Mesendoderm (in vitro differentiated cells): Measurements from ENCODE around the gene KIF4A.

Source experiments
- DNase-seq: peaks from one replicate; pipeline ENCODE4 v3.0.0; 2013
- H2AK5ac ChIP-seq: 2 replicates; pipeline ENCODE4 v1.6.1; 2013; ENCODE audit warnings: low read length, inconsistent platforms
- H2BK120ac ChIP-seq: 2 replicates; pipeline ENCODE4 v1.6.1; 2013; ENCODE audit warnings: low read depth, mild to moderate bottlenecking, low read length, moderate library complexity, mixed read lengths
- H2BK15ac ChIP-seq: replicated peaks from 2 replicates; pipeline ENCODE4 v1.6.1; 2013; ENCODE audit warnings: low read depth, mild to moderate bottlenecking, moderate library complexity
- H2BK5ac ChIP-seq: 2 replicates; pipeline ENCODE4 v1.6.1; 2013; ENCODE audit warnings: low read length, inconsistent platforms
- H3K18ac ChIP-seq: 2 replicates; pipeline ENCODE4 v1.6.1; 2013; ENCODE audit warnings: mild to moderate bottlenecking, low read length, mixed read lengths
- H3K23ac ChIP-seq: one replicate; pipeline ENCODE4 v1.6.1; 2013; ENCODE audit warnings: low read length
- H3K27ac ChIP-seq: 2 replicates; pipeline ENCODE4 v1.5.1; 2013; ENCODE audit warnings: low read depth, mild to moderate bottlenecking, inconsistent platforms, low read length, moderate library complexity
- H3K27me3 ChIP-seq: 2 replicates; pipeline ENCODE4 v1.6.1; 2013; ENCODE audit warnings: low read length, control low read depth, mild to moderate bottlenecking, inconsistent platforms; ENCODE audit not compliant: insufficient read depth, poor library complexity
- H3K36me3 ChIP-seq: 2 replicates; pipeline ENCODE4 v1.6.1; 2013; ENCODE audit warnings: low read length, inconsistent platforms; ENCODE audit not compliant: control insufficient read depth, insufficient read depth
- H3K4ac ChIP-seq: one replicate; pipeline ENCODE4 v1.6.1; 2013; ENCODE audit warnings: low read depth, mild to moderate bottlenecking, low read length, moderate library complexity
- H3K4me1 ChIP-seq: 2 replicates; pipeline ENCODE4 v1.6.1; 2013; ENCODE audit warnings: low read depth, low read length, inconsistent platforms; ENCODE audit not compliant: control insufficient read depth
- H3K4me2 ChIP-seq: 2 replicates; pipeline ENCODE4 v1.6.1; 2013; ENCODE audit warnings: low read length
- H3K4me3 ChIP-seq: 2 replicates; pipeline ENCODE4 v1.5.1; 2013; ENCODE audit warnings: mild to moderate bottlenecking, low read length
- H3K56ac ChIP-seq: one replicate; pipeline ENCODE4 v1.6.1; 2013; ENCODE audit warnings: low read length
- H3K79me1 ChIP-seq: 2 replicates; pipeline ENCODE4 v1.6.1; 2013; ENCODE audit warnings: low read length, inconsistent platforms
- H3K79me2 ChIP-seq: 2 replicates; pipeline ENCODE4 v1.6.1; 2013; ENCODE audit warnings: mild to moderate bottlenecking, low read length; ENCODE audit not compliant: control insufficient read depth, insufficient read depth
- H3K9ac ChIP-seq: 2 replicates; pipeline ENCODE4 v1.6.1; 2013; ENCODE audit warnings: low read length, inconsistent platforms
- H4K5ac ChIP-seq: one replicate; pipeline ENCODE4 v1.6.1; 2013; ENCODE audit warnings: low read length
- H4K8ac ChIP-seq: one replicate; pipeline ENCODE4 v1.6.1; 2013; ENCODE audit warnings: low read depth, mild to moderate bottlenecking, control low read depth, low read length, moderate library complexity
- WGBS: extraction: QIAGEN DNeasy Blood & Tissue Kit; methylation state at CpG from one replicate; pipeline ENCODE4 v1.1.7; 2013; ENCODE audit warnings: low lambda C conversion rate, missing lambda C conversion rate; ENCODE audit not compliant: insufficient coverage; ENCODE audit errors: extremely low coverage; 5-methylcytosine and 5-hydroxymethylcytosine counted together

The KIF4A gene

GRCh38 chrX:70257423-70258288, 32.2 kb upstream of the KIF4A start:
- H3K27me3 ChIP-seq = no peaks in the 10 kb centered on the region
- H4K5ac ChIP-seq = no peak overlapping the region
- H3K4me1 ChIP-seq = no peaks in the 10 kb centered on the region
- no peak overlapping the region for H3K23ac ChIP-seq
- no peak overlapping the region for H2BK15ac ChIP-seq
- no peaks in the 10 kb centered on the region for H3K36me3 ChIP-seq
- no peak overlapping the region for H3K4me2 ChIP-seq
- H3K27ac ChIP-seq = no peak overlapping the region
- H3K4ac ChIP-seq = no peak overlapping the region
- H2BK120ac ChIP-seq = no peak overlapping the region
- H3K79me1 ChIP-seq = no peaks in the 10 kb centered on the region
- no peak overlapping the region for H4K8ac ChIP-seq
- H2AK5ac ChIP-seq = no peak overlapping the region
- no peak for DNase-seq
- H3K18ac ChIP-seq = no peak overlapping the region
- no peak overlapping the region for H3K56ac ChIP-seq
- WGBS = no CpG with 5 or more reads among the region's 5 CpGs
- no peak overlapping the region for H3K9ac ChIP-seq
- no peak overlapping the region for H3K4me3 ChIP-seq
- H3K79me2 ChIP-seq = no peaks in the 10 kb centered on the region
- no peak overlapping the region for H2BK5ac ChIP-seq

GRCh38 chrX:70260104-70260503, 29.8 kb upstream of the KIF4A start, which contains the start of gene P2RY4:
Gene P2RY4 (minus strand): TSS chrX:70260204. CDS start chrX:70259624, 580 bp downstream.
- H3K27me3 ChIP-seq = no peaks in the 10 kb centered on the region
- no peaks in the 10 kb centered on the region for H3K4me1 ChIP-seq
- no peak within 1 kb of the TSS for H4K8ac ChIP-seq
- no peak within 1 kb of the TSS for H3K56ac ChIP-seq
- no peak within 1 kb of the TSS for H3K23ac ChIP-seq
- DNase-seq = no peak
- WGBS = no CpG with 5 or more reads among the region's 4 CpGs
- no peak within 1 kb of the TSS for H4K5ac ChIP-seq
- H2BK120ac ChIP-seq = no peak within 1 kb of the TSS
- no peaks in the 10 kb centered on the region for H3K36me3 ChIP-seq
- H3K4ac ChIP-seq = no peak within 1 kb of the TSS
- H2BK5ac ChIP-seq = no peak within 1 kb of the TSS
- no peak within 1 kb of the TSS for H3K18ac ChIP-seq
- H3K9ac ChIP-seq = no peak within 1 kb of the TSS
- no peaks in the 10 kb centered on the region for H3K79me2 ChIP-seq
- H3K4me2 ChIP-seq = no peak within 1 kb of the TSS
- H2AK5ac ChIP-seq = no peak within 1 kb of the TSS
- no peak within 1 kb of the TSS for H3K4me3 ChIP-seq
- H3K79me1 ChIP-seq = no peaks in the 10 kb centered on the region
- no peak within 1 kb of the TSS for H3K27ac ChIP-seq
- H2BK15ac ChIP-seq = no peak within 1 kb of the TSS

- Histone ChIP-seq H3K4me3 (no peak overlapping the region), H3K4me2 (no peak overlapping the region), H3K36me3 (no peaks in the 10 kb centered on the region), H2BK5ac (no peak overlapping the region), H4K5ac (no peak overlapping the region), H3K4ac (no peak overlapping the region), H4K8ac (no peak overlapping the region), H2AK5ac (no peak overlapping the region), H3K4me1 (no peaks in the 10 kb centered on the region), H3K23ac (no peak overlapping the region), H2BK15ac (no peak overlapping the region), H3K56ac (no peak overlapping the region), H2BK120ac (no peak overlapping the region), H3K9ac (no peak overlapping the region), H3K18ac (no peak overlapping the region), H3K27ac (no peak overlapping the region), H3K27me3 (no peaks in the 10 kb centered on the region), H3K79me2 (no peaks in the 10 kb centered on the region), H3K79me1 (no peaks in the 10 kb centered on the region)
- no CpG with 5 or more reads among the region's 7 CpGs for WGBS
- peak; percentile 74 for DNase-seq
Observed at GRCh38 chrX:70262952-70263567, 26.8 kb upstream of the KIF4A start.

GRCh38 chrX:70264784-70265183, 25.1 kb upstream of the KIF4A start:
- Histone ChIP-seq H2BK120ac (no peak overlapping the region), H3K27ac (no peak overlapping the region), H3K4me2 (no peak overlapping the region), H3K36me3 (no peaks in the 10 kb centered on the region), H3K4me1 (no peaks in the 10 kb centered on the region), H3K27me3 (no peaks in the 10 kb centered on the region), H3K4me3 (no peak overlapping the region), H3K9ac (no peak overlapping the region), H2BK5ac (no peak overlapping the region), H3K18ac (no peak overlapping the region), H3K79me1 (no peaks in the 10 kb centered on the region), H2BK15ac (no peak overlapping the region), H3K23ac (no peak overlapping the region), H3K4ac (no peak overlapping the region), H3K79me2 (no peaks in the 10 kb centered on the region), H2AK5ac (no peak overlapping the region), H4K8ac (no peak overlapping the region), H3K56ac (no peak overlapping the region), H4K5ac (no peak overlapping the region)
- no peak for DNase-seq
- no CpG with 5 or more reads among the region's 3 CpGs for WGBS

- Histone ChIP-seq H2BK15ac (no peak within 1 kb of the TSS), H3K56ac (no peak within 1 kb of the TSS), H3K27me3 (no peaks in the 10 kb centered on the region), H4K8ac (no peak within 1 kb of the TSS), H3K4ac (no peak within 1 kb of the TSS), H3K18ac (no peak within 1 kb of the TSS), H3K4me2 (no peak within 1 kb of the TSS), H3K79me2 (no peaks in the 10 kb centered on the region), H4K5ac (no peak within 1 kb of the TSS), H2AK5ac (no peak within 1 kb of the TSS), H3K4me3 (no peak within 1 kb of the TSS), H2BK120ac (no peak within 1 kb of the TSS), H3K79me1 (no peaks in the 10 kb centered on the region), H3K27ac (no peak within 1 kb of the TSS), H3K23ac (no peak within 1 kb of the TSS), H3K36me3 (no peaks in the 10 kb centered on the region), H3K9ac (no peak within 1 kb of the TSS), H2BK5ac (no peak within 1 kb of the TSS), H3K4me1 (no peaks in the 10 kb centered on the region)
- DNase-seq = no peak
Observed at GRCh38 chrX:70268034-70268433, 21.9 kb upstream of the KIF4A start, which contains the start of gene ARR3. Gene ARR3 (plus strand): TSS chrX:70268334. CDS start chrX:70269386, 1,052 bp downstream.
